Measurements from ENCODE around the gene GCDH. TPM values are rescaled to one million over a fixed set of nuclear protein-coding genes. Genes with fewer than 3 reads are reported as not detected.
A peak's percentile ranks its signal among the peaks of the same experiment; 100 is the strongest.

Gene GCDH
- total and polyA plus RNA-seq, 9 donors: 11.9 to 36.3 (median 28.4) TPM

GRCh38 chr19:12938779-12939601, 48.0 kb downstream of the GCDH start:
- intact Hi-C loops (cut with DNase I): no loop called here
- H3K4me3 ChIP-seq: peak overlapping the region; percentile 93
- H3K27me3 ChIP-seq: no peaks in the 10 kb centered on the region
- no peaks in the 10 kb centered on the region for H3K36me3 ChIP-seq
- TF ChIP-seq CTCF (IDR thresholded peaks at IDR 0.05): peak in 2 of 3 donors; percentile 23 to 54
- no peak for TF ChIP-seq EP300 (IDR thresholded peaks at IDR 0.05)
- peak; percentile 6 for TF ChIP-seq POLR2A (IDR thresholded peaks at IDR 0.05)
- DNase-seq: peak in 3 of 5 donors; percentile 48 to 54 (median 53)
- no peaks in the 10 kb centered on the region for H3K9me3 ChIP-seq
- 0 to 1% (median 0%) methylated on average over 49 to 54 of the region's 54 CpGs for WGBS, 3 donors
- peaks cover 5% of the 10 kb centered on the region for H3K4me1 ChIP-seq (ENCODE audit: insufficient read depth)
- peak overlapping the region; percentile 18 to 55 for H3K27ac ChIP-seq

- Histone ChIP-seq H3K27me3 (no peaks in the 10 kb centered on the region), H3K9me3 (no peaks in the 10 kb centered on the region), H3K36me3 (no peaks in the 10 kb centered on the region), H3K4me1 (ENCODE audit: insufficient read depth) (peaks cover 5% of the 10 kb centered on the region), H3K4me3 (peak overlapping the region; percentile 93), H3K27ac (no peak overlapping the region)
- no peak for DNase-seq
- TF ChIP-seq POLR2A (IDR thresholded peaks at IDR 0.05) (no peak), CTCF (IDR thresholded peaks at IDR 0.05) (no peak)
- intact Hi-C loops (cut with DNase I): no loop called here
- 47 to 63% (median 50%) methylated on average over 10 of the region's 10 CpGs for WGBS, 3 donors
Measured at GRCh38 chr19:12939975-12940423, 49.0 kb downstream of the GCDH start.

- no peaks in the 10 kb centered on the region for H3K9me3 ChIP-seq
- TF ChIP-seq CTCF (IDR thresholded peaks at IDR 0.05) (no peak), EP300 (IDR thresholded peaks at IDR 0.05) (no peak), POLR2A (IDR thresholded peaks at IDR 0.05) (no peak)
- H3K36me3 ChIP-seq: no peaks in the 10 kb centered on the region
- H3K4me3 ChIP-seq: no peak overlapping the region
- no peak overlapping the region for H3K27ac ChIP-seq
- 75 to 87% (median 84%) methylated on average over 2 of the region's 2 CpGs for WGBS, 3 donors
- no peaks in the 10 kb centered on the region for H3K27me3 ChIP-seq
- intact Hi-C loops (cut with DNase I): no loop called here
- no peak for DNase-seq
- H3K4me1 ChIP-seq (ENCODE audit: insufficient read depth): peaks cover 5% of the 10 kb centered on the region
Measured at GRCh38 chr19:12940897-12941296, 49.9 kb downstream of the GCDH start.

GRCh38 chr19:12943437-12944044, 52.6 kb downstream of the GCDH start:
- Histone ChIP-seq H3K27me3 (no peaks in the 10 kb centered on the region), H3K4me1 (ENCODE audit: insufficient read depth) (peaks cover 2% of the 10 kb centered on the region), H3K4me3 (no peak overlapping the region), H3K36me3 (no peaks in the 10 kb centered on the region), H3K9me3 (no peaks in the 10 kb centered on the region), H3K27ac (no peak overlapping the region)
- no peak for TF ChIP-seq EP300 (IDR thresholded peaks at IDR 0.05)
- no peak for TF ChIP-seq POLR2A (IDR thresholded peaks at IDR 0.05)
- no peak for TF ChIP-seq CTCF (IDR thresholded peaks at IDR 0.05)
- peak in 1 of 5 donors; percentile 42 for DNase-seq
- WGBS, 3 donors: 75 to 82% (median 76%) methylated on average over 18 of the region's 18 CpGs
- intact Hi-C loops (cut with DNase I): no loop called here
